Activated CD4-positive, CD25-positive, alpha-beta regulatory T cell (primary cell): ENCODE data around the gene TAT.
A peak's percentile ranks its signal among the peaks of the same experiment; 100 is the strongest.
"Not testable (repeated sequence)": the region's sequence is repeated elsewhere in the genome, so short reads cannot be mapped to it uniquely, and the experiment has no call there.

Experiments used
- DNase-seq, 4 experiments: peaks; one replicate each; lab custom pipeline; 2025; lab: John Stamatoyannopoulos, UW

The TAT gene

DNA sequence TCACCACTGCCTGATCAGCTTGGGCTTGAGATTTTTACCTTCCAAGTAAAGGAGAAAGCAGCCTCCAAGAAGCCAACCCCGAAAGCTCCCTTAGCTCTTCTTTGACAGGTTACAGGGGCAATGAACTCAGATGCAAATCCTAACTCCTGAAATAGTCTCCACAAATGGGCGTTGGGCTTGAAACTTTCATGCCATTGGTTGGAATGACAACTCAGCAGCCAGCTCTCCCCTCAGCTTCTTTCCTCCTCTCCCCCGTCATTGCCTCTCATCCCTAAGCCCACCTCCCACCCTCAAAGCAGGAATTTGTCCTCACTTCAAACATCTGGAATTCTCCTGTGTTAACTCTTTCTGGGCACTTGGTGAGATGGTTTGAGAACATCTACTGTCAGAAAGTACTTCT lies at the start of gene TAT:
TSS of gene TAT (minus strand) at position 122 of the 400 bp plus-strand sequence. CDS start 677 bp downstream, outside the sequence.
- DNase-seq, result no peak

GRCh38 chr16:71626018-71626857 lies 49.3 kb upstream of the TAT start, which contains the start of gene MARVELD3:
MARVELD3 (plus strand) TSS chr16:71626184; CDS start chr16:71626230, 46 bp downstream.
- peak in 1 of 4 experiments; percentile 4 for DNase-seq

DNA sequence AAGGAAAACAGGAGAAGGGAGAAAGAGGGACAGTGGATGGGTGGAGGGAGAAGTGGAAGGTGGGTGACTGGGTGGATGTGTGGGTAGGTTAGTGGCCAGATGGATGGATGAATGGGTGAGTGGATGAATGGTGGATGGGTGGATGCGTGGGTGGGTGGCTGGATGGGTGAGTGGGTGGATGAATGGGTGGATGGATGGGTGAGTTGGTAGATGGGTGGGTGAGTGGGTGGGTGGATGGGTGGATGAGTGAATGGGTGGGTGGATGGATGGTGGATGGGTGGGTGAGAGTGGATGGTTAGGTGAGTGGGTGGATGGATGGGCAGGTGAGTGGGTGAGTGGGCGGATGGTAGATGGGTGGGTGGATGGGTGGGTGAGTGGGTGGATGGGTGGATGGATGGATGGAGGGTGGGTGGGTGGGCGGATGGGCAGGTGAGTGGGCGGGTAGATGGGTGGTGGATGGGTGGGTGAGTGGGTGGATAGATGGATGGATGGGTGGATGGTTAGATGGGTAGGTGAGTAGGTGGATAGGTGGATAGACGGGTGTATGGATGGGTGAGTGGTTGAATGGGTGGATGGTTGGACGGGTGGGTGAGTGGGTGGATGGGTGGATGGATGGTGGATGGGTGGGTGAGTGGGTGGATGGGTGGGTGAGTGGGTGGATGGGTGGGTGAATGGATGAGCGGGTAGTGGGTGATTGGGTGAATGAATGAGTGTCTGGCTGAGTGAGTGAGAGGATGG lies 48.4 kb upstream of the TAT start:
- DNase-seq, result no peak

DNA sequence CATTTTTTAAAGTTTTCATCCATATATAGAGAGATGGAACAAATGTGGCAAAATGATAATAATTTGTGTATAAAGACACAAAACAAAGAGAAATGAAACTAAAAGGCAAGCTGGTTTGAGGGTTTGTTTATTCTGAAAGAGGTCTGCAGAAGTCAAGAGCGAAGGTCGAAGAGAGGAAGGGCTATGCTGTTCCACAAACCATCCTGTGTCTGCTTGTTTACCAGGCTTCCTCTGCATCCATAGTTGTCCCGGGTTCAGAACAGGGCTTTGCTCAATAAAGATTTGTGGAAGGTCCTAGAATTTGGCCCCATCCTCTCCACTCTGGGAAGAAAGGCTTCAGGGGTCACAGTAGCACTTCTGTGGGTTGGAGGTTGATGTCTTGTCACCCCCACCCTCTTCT lies 46.7 kb upstream of the TAT start:
- DNase-seq, result no peak

DNA sequence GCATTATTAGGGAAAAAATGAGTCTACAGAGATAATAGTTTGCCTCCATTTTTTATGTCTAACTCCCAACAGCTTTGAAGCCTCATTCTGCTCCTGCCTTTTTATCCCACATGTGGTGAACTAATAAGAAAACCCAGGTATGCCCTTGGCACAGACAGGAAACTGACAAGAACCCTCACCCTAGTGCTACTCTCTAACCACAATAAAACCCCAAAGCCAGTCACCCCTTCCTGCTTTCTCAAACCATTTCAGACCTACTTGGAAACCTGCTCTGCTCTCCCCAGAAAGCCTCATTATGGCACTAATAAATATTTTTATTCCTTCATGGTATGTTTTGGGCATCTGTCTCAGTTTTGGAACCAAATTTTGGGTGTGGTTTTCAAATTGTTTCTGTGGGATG lies 45.2 kb upstream of the TAT start:
- no peak for DNase-seq

DNA sequence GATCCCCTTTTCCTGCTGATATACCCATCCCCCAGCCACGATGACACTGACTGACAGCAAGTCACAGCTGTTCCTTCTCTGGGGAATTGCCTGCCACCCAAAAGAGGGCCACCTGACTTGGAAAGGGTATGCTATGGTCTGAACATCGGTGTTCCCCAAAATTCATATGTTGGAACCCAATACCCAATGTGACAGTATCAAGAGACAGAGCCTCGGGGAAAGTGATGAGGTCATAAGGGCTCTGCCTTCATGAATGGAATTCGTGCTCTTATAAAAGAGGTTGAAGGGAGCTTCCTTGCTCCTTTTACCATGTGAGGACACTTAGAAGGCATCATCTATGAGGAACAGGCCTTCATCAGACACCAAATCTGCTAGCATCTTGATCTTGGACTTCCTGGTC lies 41.5 kb upstream of the TAT start:
- DNase-seq, result no peak

DNA sequence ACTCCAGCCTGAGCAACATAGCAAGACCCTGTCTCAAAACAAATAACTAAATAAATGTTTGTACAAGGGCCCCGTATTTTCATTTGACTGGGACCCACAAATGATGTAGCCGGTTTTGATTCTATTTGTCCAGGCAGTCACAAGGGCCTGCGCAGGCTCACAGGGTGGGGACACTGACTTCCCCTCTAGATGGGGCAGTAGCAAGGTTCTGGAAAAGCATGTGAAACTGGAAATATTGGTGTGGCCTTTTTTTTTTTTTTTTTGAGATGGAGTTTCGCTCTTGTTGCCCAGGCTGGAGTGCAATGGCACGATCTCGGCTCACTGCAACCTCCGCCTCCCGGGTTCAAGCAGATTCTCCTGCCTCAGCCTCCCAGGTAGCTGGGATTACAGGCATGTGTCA lies 38.1 kb upstream of the TAT start:
- DNase-seq, result not testable (repeated sequence)

GRCh38 chr16:71610936-71611871 lies 34.3 kb upstream of the TAT start:
- DNase-seq, result peak; percentile 45 to 69 (median 57)

DNA sequence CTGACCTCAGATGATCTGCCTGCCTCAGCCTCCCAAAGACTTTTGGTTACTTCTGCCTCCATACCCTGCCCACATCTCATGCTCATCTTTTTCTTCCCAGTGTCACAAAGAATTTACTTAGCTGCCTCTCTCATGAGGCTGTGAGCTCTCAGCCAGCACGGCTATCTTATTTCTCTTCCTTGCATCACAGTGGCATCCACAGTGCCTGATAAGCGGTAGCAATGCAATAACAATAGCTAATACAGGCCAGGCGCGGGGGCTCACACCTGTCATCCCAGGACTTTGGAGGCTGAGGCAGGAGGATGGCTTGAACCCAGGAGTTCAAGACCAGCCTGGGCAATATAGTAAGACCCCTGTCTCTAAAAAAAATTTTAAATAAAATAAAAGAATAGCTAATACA lies 33.6 kb upstream of the TAT start:
- DNase-seq, result no peak

DNA sequence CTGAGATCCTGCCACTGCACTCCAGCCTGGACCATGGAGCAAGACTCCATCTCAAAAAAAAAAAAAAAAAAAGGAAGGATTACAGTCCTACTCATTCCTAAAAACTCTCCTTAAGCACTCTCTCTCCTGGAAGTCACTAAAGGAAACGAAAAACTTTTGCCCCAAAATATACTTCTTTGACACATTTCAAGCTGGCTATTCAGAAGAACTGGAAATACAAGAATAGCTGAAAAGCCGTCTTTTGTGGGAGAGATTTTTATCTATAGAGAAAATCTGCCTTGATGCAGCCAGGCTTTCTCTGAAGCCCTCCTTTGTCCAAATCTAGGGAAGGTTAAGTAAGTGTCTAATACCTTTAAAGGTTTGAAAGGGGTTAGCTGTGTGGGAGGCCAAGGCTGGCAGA lies 32.2 kb upstream of the TAT start:
- DNase-seq, result no peak

- DNase-seq, result no peak
Measured at GRCh38 chr16:71600822-71601221, 23.9 kb upstream of the TAT start.

GRCh38 chr16:71598426-71598825 lies 21.5 kb upstream of the TAT start:
- not testable (repeated sequence) for DNase-seq

DNA sequence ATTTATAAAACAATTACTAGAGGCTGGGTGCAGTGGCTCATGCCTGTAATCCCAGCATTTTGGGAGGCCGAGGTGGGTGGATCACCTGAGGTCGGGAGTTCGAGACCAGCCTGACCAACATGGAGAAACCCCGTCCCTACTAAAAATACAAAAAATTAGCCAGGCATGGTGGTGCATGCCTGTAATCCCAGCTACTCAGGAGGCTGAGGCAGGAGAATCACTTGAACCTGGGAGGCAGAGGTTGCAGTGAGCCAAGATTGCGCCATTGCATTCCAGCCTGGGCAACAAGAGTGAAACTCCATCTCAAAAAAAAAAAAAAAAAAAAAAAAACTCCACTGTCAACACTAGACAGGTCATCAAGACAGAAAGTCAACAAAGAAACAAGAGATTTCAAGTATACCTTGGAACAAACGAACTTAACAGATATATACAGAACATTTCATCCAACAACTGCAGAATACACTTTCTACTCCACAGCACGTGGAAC lies 18.5 kb upstream of the TAT start:
- DNase-seq, result not testable (repeated sequence)

DNA sequence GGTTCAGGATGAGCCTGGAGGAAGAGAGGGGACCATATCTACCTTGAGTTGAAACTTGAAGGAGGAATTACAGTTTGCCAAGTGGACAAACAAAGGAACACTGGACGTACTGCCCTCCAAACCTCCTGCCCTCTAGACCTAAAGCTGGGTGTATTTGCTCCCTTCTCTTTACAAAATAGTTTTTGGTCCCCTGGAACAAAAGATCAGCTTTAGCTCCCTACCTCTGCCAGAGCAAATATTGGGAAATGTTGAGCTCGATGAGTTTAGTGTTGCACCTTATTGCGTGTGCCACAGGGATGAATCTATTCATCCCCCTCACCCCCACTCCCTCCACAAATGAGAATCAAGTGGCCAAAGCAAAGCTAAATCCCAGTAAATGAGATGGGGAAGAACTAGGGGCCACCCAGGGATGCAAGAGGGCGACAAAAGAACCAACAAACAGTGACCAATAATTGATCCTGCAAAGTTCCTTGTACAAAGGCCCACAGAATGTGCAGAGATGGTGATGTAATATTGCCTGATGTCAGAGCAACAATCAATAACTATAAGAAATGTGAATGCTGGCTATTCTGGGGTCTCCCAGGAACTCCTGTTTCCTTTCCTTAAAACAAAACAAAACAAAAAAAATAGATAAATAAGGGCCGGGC lies 17.2 kb upstream of the TAT start:
- no peak for DNase-seq

GRCh38 chr16:71593048-71593999 lies 16.4 kb upstream of the TAT start:
- DNase-seq, result no peak

- no peak for DNase-seq
Measured at GRCh38 chr16:71591917-71592316, 15.0 kb upstream of the TAT start.

GRCh38 chr16:71590584-71590983 lies 13.7 kb upstream of the TAT start:
- no peak for DNase-seq

GRCh38 chr16:71590071-71590470 lies 13.2 kb upstream of the TAT start:
- not testable (repeated sequence) for DNase-seq

DNA sequence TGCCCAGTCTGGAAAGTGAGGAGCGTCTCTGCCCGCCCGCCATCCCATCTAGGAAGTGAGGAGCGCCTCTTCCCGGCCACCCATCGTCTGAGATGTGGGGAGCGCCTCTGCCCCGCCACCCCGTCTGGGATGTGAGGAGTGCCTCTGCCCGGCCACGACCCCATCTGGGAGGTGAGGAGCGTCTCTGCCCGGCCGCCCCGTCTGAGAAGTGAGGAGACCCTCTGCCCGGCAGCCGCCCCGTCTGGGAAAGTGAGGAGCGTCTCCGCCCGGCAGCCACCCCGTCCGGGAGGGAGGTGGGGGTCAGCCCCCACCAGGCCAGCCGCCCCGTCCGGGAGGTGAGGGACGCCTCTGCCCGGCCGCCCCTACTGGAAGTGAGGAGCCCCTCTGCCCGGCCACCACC lies 12.4 kb upstream of the TAT start:
- DNase-seq, result not testable (repeated sequence)

DNA sequence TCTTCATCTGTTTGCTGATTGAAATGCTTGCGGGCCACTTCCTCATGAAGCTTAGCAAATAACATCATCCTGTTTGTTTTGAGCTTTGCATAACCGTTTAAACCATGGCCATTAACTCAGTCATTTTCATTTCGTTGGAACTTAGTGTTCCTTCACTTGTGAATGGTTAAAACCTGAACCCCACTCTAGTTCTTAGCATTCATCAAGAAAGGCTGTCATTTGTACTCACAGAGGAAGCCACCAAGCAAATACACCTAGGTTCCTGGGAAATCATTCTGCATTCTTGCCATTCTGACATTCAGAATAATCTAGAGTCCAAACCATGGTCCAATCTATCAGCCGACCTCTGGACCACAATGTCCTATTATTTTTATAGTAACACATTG lies 8.4 kb upstream of the TAT start:
- no peak for DNase-seq
